Islet precursor cell (in vitro differentiated cells): ENCODE measurements around the gene REXO4.
A peak's percentile ranks its signal among the peaks of the same experiment; 100 is the strongest.
"Not testable (repeated sequence)": the region's sequence is repeated elsewhere in the genome, so short reads cannot be mapped to it uniquely, and the experiment has no call there.

Experiments
- DNase-seq: peaks from one replicate; pipeline ENCODE4 v3.0.0-alpha.2; 2018

The REXO4 gene

DNA sequence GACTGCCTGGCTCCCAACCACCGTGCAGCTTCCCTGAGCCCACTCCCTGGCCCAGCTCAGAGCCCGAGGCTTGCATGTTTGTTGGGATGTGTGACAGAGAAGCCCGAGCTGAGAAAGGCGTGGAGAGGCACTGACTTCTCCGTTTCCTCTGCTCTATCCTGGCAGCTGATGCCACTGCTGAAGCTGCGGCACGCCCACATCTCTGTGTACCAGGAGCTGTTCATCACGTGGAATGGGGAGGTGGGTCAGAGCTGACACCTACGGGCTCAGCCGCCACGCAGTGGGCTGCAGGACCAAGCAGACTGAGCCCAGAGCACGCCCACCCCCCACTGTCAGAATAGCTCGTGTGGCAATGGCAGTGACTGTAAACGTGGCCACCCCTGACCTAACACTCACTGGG lies 32.4 kb downstream of the REXO4 start:
- DNase-seq: no peak

DNA sequence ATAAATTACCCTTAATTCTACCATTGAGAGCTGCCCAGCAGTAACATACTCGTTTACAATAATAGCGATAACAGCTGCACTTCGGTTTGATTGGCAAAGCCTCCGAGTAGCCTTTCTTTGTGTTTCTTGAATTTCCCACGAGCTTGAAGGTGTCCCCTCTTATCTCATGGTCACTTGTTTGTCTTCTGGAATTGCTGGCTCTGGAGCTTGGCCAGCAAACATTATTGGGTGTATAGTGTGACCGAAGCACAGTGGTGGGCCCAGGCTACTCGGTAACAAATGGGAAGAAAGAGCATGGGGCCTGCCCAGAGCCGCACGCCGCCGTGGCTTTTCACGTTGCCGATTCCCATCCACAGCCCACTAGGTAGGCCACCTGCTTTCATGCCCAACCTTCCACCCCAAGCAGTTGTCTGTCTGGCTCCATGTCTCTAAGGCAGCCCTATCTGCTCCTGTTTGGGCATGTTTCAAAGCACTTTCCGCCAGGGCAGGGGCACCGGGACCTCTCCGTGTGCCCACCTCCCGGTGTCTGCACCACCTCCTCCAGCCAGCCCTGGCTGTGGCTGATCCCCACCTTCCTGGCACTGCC lies 33.0 kb downstream of the REXO4 start:
- DNase-seq: no peak

GRCh38 chr9:133383438-133383837 lies 34.4 kb downstream of the REXO4 start:
- no peak for DNase-seq

- no peak for DNase-seq
Measured at GRCh38 chr9:133382507-133383141, 35.2 kb downstream of the REXO4 start.

GRCh38 chr9:133380734-133381133 lies 37.1 kb downstream of the REXO4 start:
- DNase-seq: no peak

- DNase-seq: no peak
Measured at GRCh38 chr9:133379153-133380086, 38.4 kb downstream of the REXO4 start.

DNA sequence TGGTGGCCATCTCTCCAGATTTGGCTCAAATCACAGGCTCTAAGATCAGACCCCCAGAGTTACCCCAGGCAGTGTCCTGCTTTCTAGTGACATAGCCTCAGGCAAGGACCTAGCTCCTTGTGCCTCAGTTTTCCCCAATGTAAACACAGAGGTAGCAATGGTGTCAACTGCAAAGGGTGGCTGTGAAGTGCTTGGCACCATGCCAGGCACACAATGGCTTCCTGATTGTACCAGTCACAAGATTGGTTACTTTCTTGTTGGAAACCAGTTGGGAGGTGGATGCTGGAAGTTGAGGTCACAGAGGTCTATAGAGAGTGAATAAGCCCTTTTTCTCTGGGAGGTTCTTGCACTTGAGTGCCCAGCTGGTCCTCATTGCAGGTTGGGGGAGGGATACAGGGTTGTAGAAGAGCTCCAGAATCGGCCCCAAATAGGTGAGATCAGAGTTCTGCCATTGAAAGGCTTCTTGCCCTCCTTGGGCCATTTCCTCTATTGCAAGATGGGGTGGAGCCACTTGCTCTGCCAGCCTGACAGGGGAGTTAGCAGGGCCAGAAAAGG lies 39.3 kb downstream of the REXO4 start:
- no peak for DNase-seq

GRCh38 chr9:133377721-133378216 lies 40.0 kb downstream of the REXO4 start:
- no peak for DNase-seq

GRCh38 chr9:133377280-133377679 lies 40.5 kb downstream of the REXO4 start:
- DNase-seq: not testable (repeated sequence)

DNA sequence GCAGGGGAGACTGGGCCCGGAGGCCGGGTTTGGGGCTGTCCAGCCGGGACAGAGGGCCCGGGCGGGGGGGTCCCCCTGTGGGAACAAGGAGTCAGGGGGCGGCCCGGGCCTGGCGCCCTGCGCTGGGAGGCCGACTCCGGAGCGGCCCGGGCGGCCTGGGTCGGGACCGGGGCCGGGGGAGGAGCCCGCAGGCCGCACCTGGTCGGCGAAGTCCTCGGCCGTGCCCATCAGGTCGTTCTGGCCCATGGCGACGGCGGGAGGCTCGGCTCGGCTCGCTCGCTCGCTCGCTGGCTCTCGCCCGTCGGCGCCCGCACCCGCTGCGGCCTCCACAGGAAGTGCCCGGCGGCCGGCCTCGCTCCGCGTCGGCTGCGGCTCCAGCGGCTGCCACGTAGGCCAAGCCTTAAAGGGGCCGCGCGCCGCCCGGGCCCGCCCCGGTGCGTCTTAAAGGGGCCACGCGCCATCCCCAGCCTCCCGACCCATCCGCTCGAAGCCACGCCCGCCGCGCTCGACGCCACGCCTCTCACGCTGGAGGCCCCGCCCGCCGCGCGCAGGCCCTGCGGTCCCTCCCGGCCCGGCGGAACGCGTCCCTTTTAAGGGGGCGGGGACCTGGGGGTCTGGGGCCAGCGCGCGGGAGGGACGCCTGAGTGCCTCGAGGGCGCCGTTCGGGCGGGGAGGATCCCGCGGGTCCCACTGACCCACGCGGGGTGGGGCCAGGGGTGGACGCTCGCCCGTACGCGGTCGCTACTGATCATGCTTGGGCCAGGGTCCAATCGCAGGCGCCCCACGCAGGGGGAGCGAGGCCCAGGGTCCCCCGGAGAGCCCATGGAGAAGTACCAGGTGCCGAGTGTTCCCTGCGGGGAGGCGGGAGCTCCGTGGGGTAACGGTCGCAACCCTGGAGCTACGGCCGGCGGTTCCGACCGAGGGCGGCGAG lies 41.8 kb downstream of the REXO4 start, which contains the start of the genes STKLD1 and SURF4:
Gene STKLD1 (plus strand): TSS at position 643 of the 931 bp plus-strand sequence. CDS start 108 bp downstream, at position 751.
Gene SURF4 (minus strand): TSS at position 337 of the 931 bp plus-strand sequence. CDS start 91 bp downstream, at position 246.
- peak; percentile 97 for DNase-seq

- DNase-seq: no peak
Measured at GRCh38 chr9:133375116-133375723, 42.6 kb downstream of the REXO4 start.

- DNase-seq: no peak
Measured at GRCh38 chr9:133374612-133375115, 43.1 kb downstream of the REXO4 start.

- no peak for DNase-seq
Measured at GRCh38 chr9:133372144-133372543, 45.7 kb downstream of the REXO4 start.

GRCh38 chr9:133371261-133371711 lies 46.5 kb downstream of the REXO4 start:
- DNase-seq: no peak

GRCh38 chr9:133370685-133371084 lies 47.1 kb downstream of the REXO4 start:
- DNase-seq: no peak

GRCh38 chr9:133369933-133370332 lies 47.9 kb downstream of the REXO4 start:
- no peak for DNase-seq

DNA sequence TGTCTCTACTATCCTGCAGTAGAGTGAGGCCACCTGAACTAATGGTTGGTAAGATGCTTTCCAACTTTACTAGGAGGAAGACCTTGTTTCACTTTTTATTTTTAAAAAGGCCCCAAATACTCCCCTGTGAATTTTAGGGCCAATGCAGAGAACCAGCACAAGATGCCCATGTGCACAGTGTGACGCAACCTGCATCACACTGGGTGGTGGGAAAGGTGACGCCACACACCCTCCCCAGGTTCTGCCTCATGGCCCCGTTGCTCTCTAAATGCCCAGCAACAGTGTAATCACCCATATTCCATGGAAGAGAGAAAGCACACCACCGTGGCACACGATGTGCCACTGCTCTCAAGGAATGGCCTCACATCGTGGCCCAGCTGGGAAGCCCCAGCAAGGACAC lies 48.4 kb downstream of the REXO4 start:
- no peak for DNase-seq

GRCh38 chr9:133368249-133368881 lies 49.4 kb downstream of the REXO4 start:
- no peak for DNase-seq

DNA sequence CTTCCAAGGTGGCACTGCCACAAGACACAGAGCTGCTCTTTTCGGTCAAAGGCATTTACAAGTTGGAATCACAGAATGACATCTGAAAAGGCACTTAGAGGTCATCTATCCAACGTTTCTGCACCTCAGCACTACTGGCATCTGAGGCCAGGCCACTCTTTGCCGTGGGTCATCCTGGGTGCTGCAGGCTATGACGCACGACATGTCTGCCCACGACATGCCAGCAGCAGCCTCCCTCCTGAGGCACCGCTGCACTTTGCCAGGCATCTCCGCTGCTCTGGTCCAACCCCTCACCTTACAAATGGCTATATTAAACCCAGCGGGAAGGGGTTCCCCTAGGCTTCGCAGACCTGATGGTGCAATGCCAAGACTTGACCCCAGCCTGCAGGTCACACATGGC lies 50.0 kb downstream of the REXO4 start:
- no peak for DNase-seq

DNA sequence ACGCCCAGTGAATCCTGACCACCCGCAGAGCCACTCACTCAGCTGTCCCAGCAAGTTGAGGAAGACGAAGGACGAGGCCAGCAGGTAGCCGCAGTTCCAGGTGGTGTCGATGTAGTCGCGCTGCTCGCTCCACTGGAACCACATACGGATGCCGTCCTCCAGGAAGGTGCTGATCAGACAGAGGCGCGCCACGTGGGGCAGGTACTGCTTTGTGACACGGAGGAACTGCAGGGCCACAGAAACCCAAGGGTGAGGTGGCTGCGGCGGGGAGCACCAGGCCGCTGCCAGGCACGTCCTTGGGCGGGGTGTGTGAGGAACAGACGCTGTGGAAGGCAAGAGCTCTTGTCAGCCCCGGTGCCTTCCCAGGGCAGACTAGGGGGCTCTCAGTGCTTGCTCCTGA lies 50.6 kb downstream of the REXO4 start:
- no peak for DNase-seq

- DNase-seq: no peak
Measured at GRCh38 chr9:133366435-133366834, 51.4 kb downstream of the REXO4 start.
